Measurements from ENCODE around the gene BCLAF1. TPM values are rescaled to one million over a fixed set of nuclear protein-coding genes. Genes with fewer than 3 reads are reported as not detected.

The BCLAF1 gene
- polyA plus RNA-seq, 1 donor (not counting 4 experiments of a cell fraction or from before 2014, with no cell fraction given) = 80.3 TPM

DNA sequence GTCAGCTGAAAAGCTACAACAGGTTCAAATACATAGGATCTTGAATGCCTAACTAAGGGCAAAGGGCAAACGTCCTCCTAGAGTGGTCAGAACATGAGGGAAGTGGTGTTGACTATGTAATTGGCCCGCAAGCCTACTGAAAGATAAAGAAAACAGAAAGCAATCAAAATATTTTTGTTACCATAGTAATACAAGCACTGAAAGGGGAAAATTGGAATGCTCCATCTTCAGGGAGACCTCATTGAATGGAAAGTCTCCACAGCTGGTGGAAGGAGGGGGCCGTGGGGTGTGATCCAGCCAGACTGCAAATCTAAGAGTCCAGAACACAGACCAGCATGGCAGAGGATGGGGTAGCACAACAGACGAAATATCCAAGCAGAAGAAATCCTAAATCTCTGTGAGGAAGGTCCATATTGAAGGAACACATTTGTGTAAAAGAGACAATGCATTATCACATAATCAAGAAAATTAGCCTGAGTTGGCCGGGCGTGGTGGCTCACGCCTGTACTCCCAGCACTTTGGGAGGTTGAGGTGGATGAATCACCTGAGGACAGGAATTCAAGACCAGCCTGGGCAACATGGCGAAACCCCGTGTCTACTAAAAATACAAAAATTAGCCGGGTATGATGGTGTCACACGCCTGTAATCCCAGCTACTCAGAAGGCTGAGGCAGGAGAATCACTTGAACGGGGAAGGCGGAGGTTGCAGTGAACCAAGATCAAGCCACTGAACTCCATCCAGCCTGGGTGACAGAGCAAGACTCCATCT is 79.1 kb downstream of the BCLAF1 start:
- Histone ChIP-seq H3K9me3 (ENCODE audit: control insufficient read depth, low read depth, low read length) (no peaks in the 10 kb centered on the region), H3K4me3 (ENCODE audit: control insufficient read depth in 2 of 3, extremely low read depth in 1 of 3, insufficient read depth in 2 of 3, low read depth in 1 of 3, low read length in 3 of 3) (no peak overlapping the region), H2AFZ (ENCODE audit: control insufficient read depth, low read length) (no peak overlapping the region), H3K9me1 (ENCODE audit: control insufficient read depth, extremely low read depth, insufficient read depth, low read length) (no peaks in the 10 kb centered on the region), H3K4me2 (ENCODE audit: control insufficient read depth, extremely low read depth, insufficient read depth, low read depth, low read length) (no peak overlapping the region), H3K79me2 (ENCODE audit: control insufficient read depth, insufficient read depth, low read length) (no peaks in the 10 kb centered on the region), H3K27ac (ENCODE audit: control insufficient read depth, insufficient read depth, low read length) (no peak overlapping the region), H3K9ac (ENCODE audit: control insufficient read depth, extremely low read depth, insufficient read depth, low read length) (no peak overlapping the region), H3K36me3 (ENCODE audit: control insufficient read depth in 2 of 2, extremely low read depth in 1 of 2, insufficient read depth in 2 of 2, low read length in 2 of 2) (no peaks in the 10 kb centered on the region), H3K27me3 (ENCODE audit: control insufficient read depth, extremely low read depth, insufficient read depth, low read length) (no peaks in the 10 kb centered on the region), H3K4me1 (ENCODE audit: control insufficient read depth, extremely low read depth, insufficient read depth, low read length) (no peaks in the 10 kb centered on the region), H4K20me1 (ENCODE audit: control insufficient read depth, extremely low read depth, insufficient read depth, low read length) (no peaks in the 10 kb centered on the region)
- TF ChIP-seq, protein P1, sequence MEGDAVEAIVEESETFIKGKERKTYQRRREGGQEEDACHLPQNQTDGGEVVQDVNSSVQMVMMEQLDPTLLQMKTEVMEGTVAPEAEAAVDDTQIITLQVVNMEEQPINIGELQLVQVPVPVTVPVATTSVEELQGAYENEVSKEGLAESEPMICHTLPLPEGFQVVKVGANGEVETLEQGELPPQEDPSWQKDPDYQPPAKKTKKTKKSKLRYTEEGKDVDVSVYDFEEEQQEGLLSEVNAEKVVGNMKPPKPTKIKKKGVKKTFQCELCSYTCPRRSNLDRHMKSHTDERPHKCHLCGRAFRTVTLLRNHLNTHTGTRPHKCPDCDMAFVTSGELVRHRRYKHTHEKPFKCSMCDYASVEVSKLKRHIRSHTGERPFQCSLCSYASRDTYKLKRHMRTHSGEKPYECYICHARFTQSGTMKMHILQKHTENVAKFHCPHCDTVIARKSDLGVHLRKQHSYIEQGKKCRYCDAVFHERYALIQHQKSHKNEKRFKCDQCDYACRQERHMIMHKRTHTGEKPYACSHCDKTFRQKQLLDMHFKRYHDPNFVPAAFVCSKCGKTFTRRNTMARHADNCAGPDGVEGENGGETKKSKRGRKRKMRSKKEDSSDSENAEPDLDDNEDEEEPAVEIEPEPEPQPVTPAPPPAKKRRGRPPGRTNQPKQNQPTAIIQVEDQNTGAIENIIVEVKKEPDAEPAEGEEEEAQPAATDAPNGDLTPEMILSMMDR (optimal IDR thresholded peaks at IDR 0.05 in 1 of 3, IDR thresholded peaks at IDR 0.05 in 1 of 3, conservative IDR thresholded peaks at IDR 0.05 in 1 of 3; ENCODE audit: extremely low read depth in 1 of 3, insufficient read depth in 2 of 3, low read length in 3 of 3) = no peak
- TF ChIP-seq EZH2 (IDR thresholded peaks at IDR 0.05; ENCODE audit: low read length) = no peak
- DNase-seq (ENCODE audit: low read depth, low spot score) (no peak), FAIRE-seq (no peak)
- dilution Hi-C loops (cut with MboI; ENCODE audit: extremely low pct_ligation_motif_present, low sequenced_read_pairs) = no loop called here

DNA sequence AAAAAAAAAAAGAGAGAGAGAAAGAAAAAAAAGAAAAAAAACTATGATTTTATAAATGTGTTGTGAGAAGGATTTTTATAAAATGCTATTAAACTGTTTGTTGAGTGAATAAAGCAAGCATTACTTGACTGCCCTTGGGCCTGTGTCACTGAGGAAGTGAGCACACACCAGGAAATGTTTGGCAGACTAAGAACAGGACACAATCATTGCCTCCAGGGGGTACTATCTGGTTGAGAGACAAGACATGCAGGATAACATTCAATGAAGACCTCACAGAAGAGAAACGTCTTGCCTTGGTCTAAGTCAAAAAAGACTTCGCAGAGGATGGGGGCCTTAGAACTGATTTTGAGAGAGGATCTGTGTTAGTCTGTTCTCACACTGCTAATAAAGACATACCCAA is 80.2 kb downstream of the BCLAF1 start:
- H3K9me3 ChIP-seq (ENCODE audit: control insufficient read depth, low read depth, low read length) = no peaks in the 10 kb centered on the region
- H3K27me3 ChIP-seq (ENCODE audit: control insufficient read depth, extremely low read depth, insufficient read depth, low read length) = no peaks in the 10 kb centered on the region
- TF ChIP-seq, protein P1 (optimal IDR thresholded peaks at IDR 0.05 in 1 of 3, IDR thresholded peaks at IDR 0.05 in 1 of 3, conservative IDR thresholded peaks at IDR 0.05 in 1 of 3; ENCODE audit: extremely low read depth in 1 of 3, insufficient read depth in 2 of 3, low read length in 3 of 3) = no peak
- no peak for TF ChIP-seq EZH2 (IDR thresholded peaks at IDR 0.05; ENCODE audit: low read length)
- H3K9me1 ChIP-seq (ENCODE audit: control insufficient read depth, extremely low read depth, insufficient read depth, low read length) = no peaks in the 10 kb centered on the region
- no peaks in the 10 kb centered on the region for H4K20me1 ChIP-seq (ENCODE audit: control insufficient read depth, extremely low read depth, insufficient read depth, low read length)
- H3K27ac ChIP-seq (ENCODE audit: control insufficient read depth, insufficient read depth, low read length) = no peak overlapping the region
- no peaks in the 10 kb centered on the region for H3K36me3 ChIP-seq (ENCODE audit: control insufficient read depth in 2 of 2, extremely low read depth in 1 of 2, insufficient read depth in 2 of 2, low read length in 2 of 2)
- H3K4me2 ChIP-seq (ENCODE audit: control insufficient read depth, extremely low read depth, insufficient read depth, low read depth, low read length) = no peak overlapping the region
- H2AFZ ChIP-seq (ENCODE audit: control insufficient read depth, low read length) = no peak overlapping the region
- H3K4me3 ChIP-seq (ENCODE audit: control insufficient read depth in 2 of 3, extremely low read depth in 1 of 3, insufficient read depth in 2 of 3, low read depth in 1 of 3, low read length in 3 of 3) = no peak overlapping the region
- FAIRE-seq = no peak
- no peak overlapping the region for H3K9ac ChIP-seq (ENCODE audit: control insufficient read depth, extremely low read depth, insufficient read depth, low read length)
- dilution Hi-C loops (cut with MboI; ENCODE audit: extremely low pct_ligation_motif_present, low sequenced_read_pairs) = no loop called here
- no peak for DNase-seq (ENCODE audit: low read depth, low spot score)
- no peaks in the 10 kb centered on the region for H3K79me2 ChIP-seq (ENCODE audit: control insufficient read depth, insufficient read depth, low read length)
- H3K4me1 ChIP-seq (ENCODE audit: control insufficient read depth, extremely low read depth, insufficient read depth, low read length) = no peaks in the 10 kb centered on the region

All from keratinocyte (primary cell).